ENCODE data around the gene HGS. TPM values are rescaled to one million over a fixed set of nuclear protein-coding genes. Genes with fewer than 3 reads are reported as not detected.

The HGS gene
- total and polyA plus RNA-seq, 2 of the 13 experiments (the other 11 are each of a cell fraction or from before 2014, with no cell fraction given), result 73.3 to 78.1 TPM

DNA sequence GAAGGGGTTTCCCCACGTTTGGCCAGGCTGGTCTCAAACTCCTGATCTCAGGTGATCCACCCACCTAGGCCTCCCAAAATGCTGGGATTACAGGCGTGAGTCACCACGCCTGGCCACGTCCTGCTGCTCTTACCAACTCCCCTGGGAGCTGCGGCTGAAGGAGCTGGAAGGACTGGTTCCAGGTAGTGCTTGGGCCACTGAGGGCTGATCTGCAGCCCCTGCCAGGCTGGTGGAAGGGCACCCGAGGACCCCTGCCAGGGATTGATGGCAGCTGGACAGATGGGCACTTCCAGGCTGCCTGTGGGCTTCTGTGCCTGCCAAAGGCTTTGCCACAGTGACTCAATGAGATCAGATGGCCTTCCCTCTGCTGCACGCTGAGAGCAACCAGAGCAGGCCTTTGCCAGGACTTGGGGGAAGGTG is 19.8 kb upstream of the HGS start:
- BruUV-seq (replicated peaks), result no TSS peak
- CTCF ChIA-PET (ENCODE audit: low intra/inter-chr PET ratio, low total read pairs), result no interaction called here
- intact Hi-C loops (cut with micrococcal nuclease; ENCODE audit: unreplicated experiment), result no loop called here
- H3K27me3 ChIP-seq (ENCODE audit: control insufficient read depth in 1 of 2, insufficient read depth in 2 of 2, low read length in 2 of 2), result no peaks in the 10 kb centered on the region; a peak in 1 of 5 replicates
- peaks cover 30% of the 10 kb centered on the region for H3K79me2 ChIP-seq (ENCODE audit: insufficient read depth, low read length)
- H3K4me1 ChIP-seq (ENCODE audit: insufficient read depth, low read length), result peaks cover 45% of the 10 kb centered on the region
- H3K27ac ChIP-seq (ENCODE audit: extremely low read length, insufficient read depth, low read length), result no peak overlapping the region
- H3K9ac ChIP-seq (ENCODE audit: insufficient read depth, low read depth, low read length), result no peak overlapping the region
- H3K36me3 ChIP-seq (replicated peaks in 1 of 2; ENCODE audit: control insufficient read depth in 1 of 2, insufficient read depth in 2 of 2, low read length in 2 of 2), result peaks cover 1 to 8% of the 10 kb centered on the region in 2 experiments; a peak in 2 of 5 replicates
- FAIRE-seq, result no peak
- no peaks in the 10 kb centered on the region for H3K9me3 ChIP-seq (ENCODE audit: low read length)
- H3K4me2 ChIP-seq (ENCODE audit: low read depth, low read length), result no peak overlapping the region
- WGBS (ENCODE audit: low lambda C conversion rate), result 84% methylated on average over 6 of the region's 7 CpGs
- in situ Hi-C loops (cut with HindIII; ENCODE audit: extremely low pct_ligation_motif_present, low pct_unique_long_range_greater_than_20kb), result no loop called here
- no peak overlapping the region for H3K4me3 ChIP-seq (replicated peaks in 1 of 3; ENCODE audit: insufficient read depth in 1 of 3, low read depth in 2 of 3, low read length in 3 of 3)
- no peak for DNase-seq (ENCODE audit: low spot score)
- H4K20me1 ChIP-seq (ENCODE audit: insufficient read depth, low read length), result no peaks in the 10 kb centered on the region
- H2AFZ ChIP-seq (ENCODE audit: low read length), result no peak overlapping the region
- POLR2A ChIA-PET, result interaction anchor here (1.0 to 6.3 kb wide), 4 partner anchors 11 to 50 kb away, joined by 4 to 54 read pairs (median 6); partner anchors contain the start of genes ARL16, HGS and MRPL12
- ATAC-seq, result no peak
- TF ChIP-seq ZNF207 (IDR thresholded peaks at IDR 0.05; ENCODE audit: borderline replicate concordance) (no peak), ZNF563 (CRISPR knock-in tag; IDR thresholded peaks at IDR 0.05) (0 out of 2 replicates have a peak, but pooled peaks have one; percentile 27), RBM22 (optimal IDR thresholded peaks at IDR 0.05; ENCODE audit: low read length) (peak; percentile 23), ESRRA (CRISPR knock-in tag; IDR thresholded peaks at IDR 0.05; ENCODE audit: low read depth) (no peak), ZFP82 (CRISPR knock-in tag; IDR thresholded peaks at IDR 0.05; ENCODE audit: borderline replicate concordance) (no peak), ZC3H13 (CRISPR knock-in tag; IDR thresholded peaks at IDR 0.05) (peak; percentile 91; the same call in 1 of the 2 replicates), AGO2 (optimal IDR thresholded peaks at IDR 0.05; ENCODE audit: low read depth, low read length) (peak; percentile 93), HNRNPK (IDR thresholded peaks at IDR 0.05; ENCODE audit: low read depth, low read length, poor library complexity, severe bottlenecking) (no peak), GZF1 (CRISPR knock-in tag; IDR thresholded peaks at IDR 0.05) (no peak), ZNF746 (CRISPR knock-in tag; IDR thresholded peaks at IDR 0.05) (no peak), ZKSCAN1 (IDR thresholded peaks at IDR 0.05; ENCODE audit: low read length) (no peak), ZFY (CRISPR knock-in tag; IDR thresholded peaks at IDR 0.05) (peak; percentile 32; the same call in 1 of the 2 replicates)
- TF ChIP-seq, protein P1, sequence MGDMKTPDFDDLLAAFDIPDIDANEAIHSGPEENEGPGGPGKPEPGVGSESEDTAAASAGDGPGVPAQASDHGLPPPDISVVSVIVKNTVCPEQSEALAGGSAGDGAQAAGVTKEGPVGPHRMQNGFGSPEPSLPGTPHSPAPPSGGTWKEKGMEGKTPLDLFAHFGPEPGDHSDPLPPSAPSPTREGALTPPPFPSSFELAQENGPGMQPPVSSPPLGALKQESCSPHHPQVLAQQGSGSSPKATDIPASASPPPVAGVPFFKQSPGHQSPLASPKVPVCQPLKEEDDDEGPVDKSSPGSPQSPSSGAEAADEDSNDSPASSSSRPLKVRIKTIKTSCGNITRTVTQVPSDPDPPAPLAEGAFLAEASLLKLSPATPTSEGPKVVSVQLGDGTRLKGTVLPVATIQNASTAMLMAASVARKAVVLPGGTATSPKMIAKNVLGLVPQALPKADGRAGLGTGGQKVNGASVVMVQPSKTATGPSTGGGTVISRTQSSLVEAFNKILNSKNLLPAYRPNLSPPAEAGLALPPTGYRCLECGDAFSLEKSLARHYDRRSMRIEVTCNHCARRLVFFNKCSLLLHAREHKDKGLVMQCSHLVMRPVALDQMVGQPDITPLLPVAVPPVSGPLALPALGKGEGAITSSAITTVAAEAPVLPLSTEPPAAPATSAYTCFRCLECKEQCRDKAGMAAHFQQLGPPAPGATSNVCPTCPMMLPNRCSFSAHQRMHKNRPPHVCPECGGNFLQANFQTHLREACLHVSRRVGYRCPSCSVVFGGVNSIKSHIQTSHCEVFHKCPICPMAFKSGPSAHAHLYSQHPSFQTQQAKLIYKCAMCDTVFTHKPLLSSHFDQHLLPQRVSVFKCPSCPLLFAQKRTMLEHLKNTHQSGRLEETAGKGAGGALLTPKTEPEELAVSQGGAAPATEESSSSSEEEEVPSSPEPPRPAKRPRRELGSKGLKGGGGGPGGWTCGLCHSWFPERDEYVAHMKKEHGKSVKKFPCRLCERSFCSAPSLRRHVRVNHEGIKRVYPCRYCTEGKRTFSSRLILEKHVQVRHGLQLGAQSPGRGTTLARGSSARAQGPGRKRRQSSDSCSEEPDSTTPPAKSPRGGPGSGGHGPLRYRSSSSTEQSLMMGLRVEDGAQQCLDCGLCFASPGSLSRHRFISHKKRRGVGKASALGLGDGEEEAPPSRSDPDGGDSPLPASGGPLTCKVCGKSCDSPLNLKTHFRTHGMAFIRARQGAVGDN (CRISPR knock-in tag; IDR thresholded peaks at IDR 0.05), result 0 out of 2 replicates have a peak, but pooled peaks have one; percentile 23
- TF ChIP-seq, protein P2, sequence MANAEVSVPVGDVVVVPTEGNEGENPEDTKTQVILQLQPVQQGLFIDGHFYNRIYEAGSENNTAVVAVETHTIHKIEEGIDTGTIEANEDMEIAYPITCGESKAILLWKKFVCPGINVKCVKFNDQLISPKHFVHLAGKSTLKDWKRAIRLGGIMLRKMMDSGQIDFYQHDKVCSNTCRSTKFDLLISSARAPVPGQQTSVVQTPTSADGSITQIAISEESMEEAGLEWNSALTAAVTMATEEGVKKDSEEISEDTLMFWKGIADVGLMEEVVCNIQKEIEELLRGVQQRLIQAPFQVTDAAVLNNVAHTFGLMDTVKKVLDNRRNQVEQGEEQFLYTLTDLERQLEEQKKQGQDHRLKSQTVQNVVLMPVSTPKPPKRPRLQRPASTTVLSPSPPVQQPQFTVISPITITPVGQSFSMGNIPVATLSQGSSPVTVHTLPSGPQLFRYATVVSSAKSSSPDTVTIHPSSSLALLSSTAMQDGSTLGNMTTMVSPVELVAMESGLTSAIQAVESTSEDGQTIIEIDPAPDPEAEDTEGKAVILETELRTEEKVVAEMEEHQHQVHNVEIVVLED (CRISPR knock-in tag; IDR thresholded peaks at IDR 0.05; ENCODE audit: borderline replicate concordance), result no peak
- TF ChIP-seq, protein P3, sequence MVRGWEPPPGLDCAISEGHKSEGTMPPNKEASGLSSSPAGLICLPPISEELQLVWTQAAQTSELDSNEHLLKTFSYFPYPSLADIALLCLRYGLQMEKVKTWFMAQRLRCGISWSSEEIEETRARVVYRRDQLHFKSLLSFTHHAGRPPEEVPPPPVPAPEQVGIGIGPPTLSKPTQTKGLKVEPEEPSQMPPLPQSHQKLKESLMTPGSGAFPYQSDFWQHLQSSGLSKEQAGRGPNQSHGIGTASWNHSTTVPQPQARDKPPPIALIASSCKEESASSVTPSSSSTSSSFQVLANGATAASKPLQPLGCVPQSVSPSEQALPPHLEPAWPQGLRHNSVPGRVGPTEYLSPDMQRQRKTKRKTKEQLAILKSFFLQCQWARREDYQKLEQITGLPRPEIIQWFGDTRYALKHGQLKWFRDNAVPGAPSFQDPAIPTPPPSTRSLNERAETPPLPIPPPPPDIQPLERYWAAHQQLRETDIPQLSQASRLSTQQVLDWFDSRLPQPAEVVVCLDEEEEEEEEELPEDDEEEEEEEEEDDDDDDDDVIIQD (CRISPR knock-in tag; IDR thresholded peaks at IDR 0.05; ENCODE audit: low read depth), result no peak
- TF ChIP-seq, protein P4, sequence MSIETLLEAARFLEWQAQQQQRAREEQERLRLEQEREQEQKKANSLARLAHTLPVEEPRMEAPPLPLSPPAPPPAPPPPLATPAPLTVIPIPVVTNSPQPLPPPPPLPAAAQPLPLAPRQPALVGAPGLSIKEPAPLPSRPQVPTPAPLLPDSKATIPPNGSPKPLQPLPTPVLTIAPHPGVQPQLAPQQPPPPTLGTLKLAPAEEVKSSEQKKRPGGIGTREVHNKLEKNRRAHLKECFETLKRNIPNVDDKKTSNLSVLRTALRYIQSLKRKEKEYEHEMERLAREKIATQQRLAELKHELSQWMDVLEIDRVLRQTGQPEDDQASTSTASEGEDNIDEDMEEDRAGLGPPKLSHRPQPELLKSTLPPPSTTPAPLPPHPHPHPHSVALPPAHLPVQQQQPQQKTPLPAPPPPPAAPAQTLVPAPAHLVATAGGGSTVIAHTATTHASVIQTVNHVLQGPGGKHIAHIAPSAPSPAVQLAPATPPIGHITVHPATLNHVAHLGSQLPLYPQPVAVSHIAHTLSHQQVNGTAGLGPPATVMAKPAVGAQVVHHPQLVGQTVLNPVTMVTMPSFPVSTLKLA (IDR thresholded peaks at IDR 0.05), result no peak
